ACC112 (cell line): ENCODE results near the gene SPOP.

Experiments
- H2AFZ ChIP-seq: fragments of 200-600 bp; sonication (generic); one replicate; pipeline ENCODE4 v1.6.0; 2017; ENCODE audit warnings: antibody characterized with exemption, low read length; ENCODE audit not compliant: unreplicated experiment
- H3K27ac ChIP-seq: fragments of 200-600 bp; sonication (generic); 2 replicates; pipeline ENCODE4 v1.5.1; 2014; ENCODE audit warnings: low read depth, mild to moderate bottlenecking, antibody characterized with exemption, low read length, moderate library complexity
- H3K27me3 ChIP-seq: fragments of 200-600 bp; sonication (generic); 2 replicates; pipeline ENCODE4 v1.6.1; 2014; ENCODE audit warnings: mild to moderate bottlenecking, antibody characterized with exemption, low read length, moderate library complexity, mixed read lengths; ENCODE audit not compliant: insufficient read depth
- H3K36me3 ChIP-seq: fragments of 200-600 bp; sonication (generic); 2 replicates; pipeline ENCODE4 v1.6.1; 2016; ENCODE audit warnings: mild to moderate bottlenecking, antibody characterized with exemption, low read length, moderate library complexity, mixed read lengths; ENCODE audit not compliant: insufficient read depth
- H3K4me1 ChIP-seq: fragments of 200-600 bp; sonication (generic); one replicate; pipeline ENCODE4 v1.6.1; 2016; ENCODE audit warnings: low read length, mixed read lengths; ENCODE audit not compliant: insufficient read depth, unreplicated experiment, control insufficient read depth
- H3K4me3 ChIP-seq: fragments of 200-600 bp; sonication (generic); 2 replicates; pipeline ENCODE4 v1.5.1; 2014; ENCODE audit warnings: mild to moderate bottlenecking, low read depth, low read length
- H3K79me2 ChIP-seq: fragments of 200-600 bp; sonication (generic); one replicate; pipeline ENCODE4 v1.6.0; 2016; ENCODE audit warnings: low read length; ENCODE audit not compliant: control insufficient read depth, unreplicated experiment, insufficient read depth

SPOP gene

GRCh38 chr17:49708515-49709183 is 30.8 kb upstream of the SPOP start:
- peak overlapping the region; percentile 95 for H2AFZ ChIP-seq
- peaks cover 17% of the 10 kb centered on the region for H3K79me2 ChIP-seq
- no peak overlapping the region for H3K27ac ChIP-seq
- H3K4me3 ChIP-seq, result peak overlapping the region; percentile 83
- H3K27me3 ChIP-seq, result no peaks in the 10 kb centered on the region
- H3K4me1 ChIP-seq, result peaks cover 14% of the 10 kb centered on the region
- peaks cover 10% of the 10 kb centered on the region; the same call in 1 of the 2 replicates for H3K36me3 ChIP-seq

- H3K4me3 ChIP-seq, result peak within 1 kb of the TSS; percentile 83
- peaks cover 14% of the 10 kb centered on the region for H3K4me1 ChIP-seq
- peak within 1 kb of the TSS; percentile 86 for H3K27ac ChIP-seq
- H2AFZ ChIP-seq, result peak within 1 kb of the TSS; percentile 95
- peaks cover 10% of the 10 kb centered on the region; the same call in 1 of the 2 replicates for H3K36me3 ChIP-seq
- H3K79me2 ChIP-seq, result peaks cover 17% of the 10 kb centered on the region
- no peaks in the 10 kb centered on the region for H3K27me3 ChIP-seq
Observed at GRCh38 chr17:49707608-49708514, 30.0 kb upstream of the SPOP start, which contains the start of gene SLC35B1. Gene SLC35B1, minus strand, starts transcription at chr17:49707964. Its CDS starts 131 bp downstream, at chr17:49707833.

GRCh38 chr17:49707246-49707607 is 29.3 kb upstream of the SPOP start:
- peaks cover 17% of the 10 kb centered on the region for H3K79me2 ChIP-seq
- H3K4me1 ChIP-seq, result peaks cover 14% of the 10 kb centered on the region
- H3K27ac ChIP-seq, result peak overlapping the region; percentile 86; the same call in 1 of the 2 replicates
- H3K27me3 ChIP-seq, result no peaks in the 10 kb centered on the region
- peak overlapping the region; percentile 83 for H3K4me3 ChIP-seq
- H3K36me3 ChIP-seq, result peaks cover 10% of the 10 kb centered on the region; the same call in 1 of the 2 replicates
- H2AFZ ChIP-seq, result no peak overlapping the region

GRCh38 chr17:49705254-49705653 is 27.4 kb upstream of the SPOP start:
- H3K36me3 ChIP-seq, result peaks cover 19% of the 10 kb centered on the region; the same call in 1 of the 2 replicates

DNA sequence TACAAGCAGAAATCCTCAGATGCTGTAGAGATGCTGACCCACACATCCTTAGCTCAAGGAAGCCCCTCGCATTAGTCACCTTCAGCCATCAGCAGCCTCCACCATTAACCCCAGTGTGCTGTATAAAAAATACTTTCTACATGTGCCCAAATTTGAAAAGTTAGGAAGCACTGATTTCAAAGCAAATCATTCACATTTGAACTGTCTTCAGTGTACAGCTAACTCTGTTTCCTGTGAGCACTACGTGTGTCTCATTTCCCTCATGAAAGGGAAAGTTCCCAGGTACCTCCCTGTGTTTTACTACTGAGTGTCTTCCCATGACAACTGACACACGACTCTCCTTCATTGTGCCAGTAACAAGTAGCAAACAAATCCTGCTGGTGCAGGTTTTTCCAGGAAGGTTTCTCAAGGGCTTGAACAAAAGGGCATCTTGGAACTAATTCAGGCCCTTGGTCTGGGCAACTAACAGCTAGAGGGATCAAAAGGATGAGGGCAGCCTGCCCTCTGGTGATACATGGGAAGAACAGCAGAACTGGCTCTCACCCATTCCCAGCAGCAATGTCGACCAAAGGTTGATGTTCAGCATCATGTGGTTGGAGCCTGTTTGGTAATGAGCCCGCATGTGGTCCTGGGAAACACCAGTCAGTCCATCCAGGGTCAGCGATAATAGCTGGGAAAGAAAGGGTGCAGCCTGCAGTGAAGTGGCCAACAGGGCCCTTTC is 25.8 kb upstream of the SPOP start:
- H3K36me3 ChIP-seq, result peaks cover 19% of the 10 kb centered on the region; the same call in 1 of the 2 replicates
- H3K4me3 ChIP-seq, result no peak overlapping the region
- no peak overlapping the region for H2AFZ ChIP-seq
- H3K27ac ChIP-seq, result no peak overlapping the region
- H3K79me2 ChIP-seq, result peaks cover 17% of the 10 kb centered on the region
- peaks cover 10% of the 10 kb centered on the region for H3K4me1 ChIP-seq
- no peaks in the 10 kb centered on the region for H3K27me3 ChIP-seq

More at GRCh38 chr17:49705254-49705653, 27.4 kb upstream of the SPOP start:
- H3K79me2 ChIP-seq, result peaks cover 17% of the 10 kb centered on the region
- H3K27ac ChIP-seq, result no peak overlapping the region
- no peak overlapping the region for H3K4me3 ChIP-seq
- H3K27me3 ChIP-seq, result no peaks in the 10 kb centered on the region
- H2AFZ ChIP-seq, result no peak overlapping the region
- H3K4me1 ChIP-seq, result peaks cover 14% of the 10 kb centered on the region

GRCh38 chr17:49700960-49701359 is 23.1 kb upstream of the SPOP start:
- Histone ChIP-seq H3K27ac (no peak overlapping the region), H2AFZ (no peak overlapping the region), H3K4me1 (no peaks in the 10 kb centered on the region), H3K27me3 (no peaks in the 10 kb centered on the region), H3K36me3 (peaks cover 19% of the 10 kb centered on the region; the same call in 1 of the 2 replicates), H3K79me2 (peaks cover 3% of the 10 kb centered on the region), H3K4me3 (no peak overlapping the region)

DNA sequence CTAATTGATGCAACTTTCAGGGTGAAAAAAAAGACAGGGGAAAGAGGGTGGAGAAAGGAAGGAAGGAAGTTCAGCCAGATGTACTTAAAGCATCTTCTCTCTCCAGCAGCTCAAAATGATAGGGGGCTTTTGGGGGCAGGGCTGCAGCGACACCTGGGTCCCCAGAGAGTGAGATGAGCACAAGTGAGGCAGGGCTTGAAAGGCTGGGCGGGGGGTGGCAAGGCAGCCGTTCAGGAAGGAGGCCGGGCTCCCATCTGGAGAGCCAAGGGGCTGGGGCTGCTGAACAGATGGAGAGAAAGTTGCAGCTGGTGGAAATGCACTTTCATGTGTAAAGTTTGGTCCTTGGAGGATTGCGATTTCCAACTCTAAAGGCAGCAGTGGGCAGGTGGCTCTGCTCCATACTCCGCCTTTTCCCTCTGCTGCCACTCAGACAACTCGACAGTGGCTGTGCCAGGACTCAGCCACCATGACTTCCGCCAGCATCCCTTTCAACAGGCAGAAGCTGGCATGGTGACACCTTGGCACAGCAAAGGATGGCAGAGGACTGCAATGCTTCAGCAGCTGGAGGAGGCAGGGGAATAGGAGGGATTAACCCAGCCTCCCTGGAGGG is 22.2 kb upstream of the SPOP start:
- Histone ChIP-seq H3K79me2 (no peaks in the 10 kb centered on the region), H3K27ac (no peak overlapping the region), H3K27me3 (no peaks in the 10 kb centered on the region), H2AFZ (no peak overlapping the region), H3K4me1 (no peaks in the 10 kb centered on the region), H3K36me3 (peaks cover 19% of the 10 kb centered on the region; the same call in 1 of the 2 replicates), H3K4me3 (no peak overlapping the region)

DNA sequence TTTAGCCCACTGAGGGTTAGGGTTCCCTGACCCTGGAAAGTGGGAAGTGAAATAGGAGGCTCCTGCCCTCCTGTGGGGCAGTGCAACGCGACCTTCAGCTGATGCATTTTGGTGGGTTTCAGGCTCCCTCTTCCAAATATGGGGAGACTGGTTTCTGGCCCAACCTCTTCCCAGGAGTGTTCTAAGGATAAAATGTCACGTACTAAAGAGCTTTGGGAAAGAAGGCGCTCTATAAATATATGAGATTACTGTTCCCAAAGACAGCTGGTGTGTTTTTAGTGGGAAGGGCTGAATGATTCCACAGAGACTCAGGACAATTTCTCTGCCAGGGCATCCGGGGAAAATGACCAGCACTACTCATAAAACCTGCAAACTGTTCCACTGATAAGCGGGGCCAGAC is 20.1 kb upstream of the SPOP start:
- Histone ChIP-seq H3K79me2 (no peaks in the 10 kb centered on the region), H3K27me3 (no peaks in the 10 kb centered on the region), H3K27ac (no peak overlapping the region), H3K4me1 (no peaks in the 10 kb centered on the region), H3K36me3 (peaks cover 9% of the 10 kb centered on the region; the same call in 1 of the 2 replicates), H3K4me3 (no peak overlapping the region), H2AFZ (no peak overlapping the region)

- no peak overlapping the region for H3K27ac ChIP-seq
- no peak overlapping the region for H3K4me3 ChIP-seq
- H3K27me3 ChIP-seq, result no peaks in the 10 kb centered on the region
- H3K36me3 ChIP-seq, result peaks cover 2% of the 10 kb centered on the region; the same call in 1 of the 2 replicates
- H3K4me1 ChIP-seq, result no peaks in the 10 kb centered on the region
- no peaks in the 10 kb centered on the region for H3K79me2 ChIP-seq
- no peak overlapping the region for H2AFZ ChIP-seq
Observed at GRCh38 chr17:49696233-49696761, 18.4 kb upstream of the SPOP start.
